ENCODE measurements around the gene EPB41L3.
"Not testable (repeated sequence)": the region's sequence is repeated elsewhere in the genome, so short reads cannot be mapped to it uniquely, and the experiment has no call there.

Gene EPB41L3

GRCh38 chr18:5530629-5531178 lies 13.1 kb downstream of the EPB41L3 start:
- DNase-seq = no peak

- no peak for DNase-seq
Measured at GRCh38 chr18:5529471-5529870, 14.3 kb downstream of the EPB41L3 start.

GRCh38 chr18:5527603-5528002 lies 16.2 kb downstream of the EPB41L3 start:
- DNase-seq = peak; percentile 70

- DNase-seq = no peak
Measured at GRCh38 chr18:5524660-5525059, 19.1 kb downstream of the EPB41L3 start.

GRCh38 chr18:5521000-5521399 lies 22.8 kb downstream of the EPB41L3 start:
- DNase-seq = no peak

- DNase-seq = no peak
Measured at GRCh38 chr18:5520464-5520863, 23.3 kb downstream of the EPB41L3 start.

- no peak for DNase-seq
Measured at GRCh38 chr18:5519448-5520298, 24.1 kb downstream of the EPB41L3 start.

GRCh38 chr18:5518899-5519371 lies 24.9 kb downstream of the EPB41L3 start:
- no peak for DNase-seq

- DNase-seq = no peak
Measured at GRCh38 chr18:5518179-5518770, 25.5 kb downstream of the EPB41L3 start.

GRCh38 chr18:5516841-5517240 lies 27.0 kb downstream of the EPB41L3 start:
- no peak for DNase-seq

- DNase-seq = no peak
Measured at GRCh38 chr18:5515011-5515784, 28.6 kb downstream of the EPB41L3 start.

- no peak for DNase-seq
Measured at GRCh38 chr18:5513947-5514346, 29.9 kb downstream of the EPB41L3 start.

GRCh38 chr18:5512176-5512575 lies 31.6 kb downstream of the EPB41L3 start:
- DNase-seq = no peak

GRCh38 chr18:5511541-5511940 lies 32.3 kb downstream of the EPB41L3 start:
- not testable (repeated sequence) for DNase-seq

GRCh38 chr18:5510135-5510846 lies 33.5 kb downstream of the EPB41L3 start:
- DNase-seq = peak; percentile 70

GRCh38 chr18:5508821-5509220 lies 35.0 kb downstream of the EPB41L3 start:
- DNase-seq = no peak

- no peak for DNase-seq
Measured at GRCh38 chr18:5507756-5508155, 36.0 kb downstream of the EPB41L3 start.

- no peak for DNase-seq
Measured at GRCh38 chr18:5506174-5506573, 37.6 kb downstream of the EPB41L3 start.

- no peak for DNase-seq
Measured at GRCh38 chr18:5503740-5504139, 40.1 kb downstream of the EPB41L3 start.

- no peak for DNase-seq
Measured at GRCh38 chr18:5500158-5500939, 43.4 kb downstream of the EPB41L3 start.

- no peak for DNase-seq
Measured at GRCh38 chr18:5498452-5498851, 45.3 kb downstream of the EPB41L3 start.

GRCh38 chr18:5496305-5496704 lies 47.5 kb downstream of the EPB41L3 start:
- no peak for DNase-seq
